Measurements from ENCODE around the gene PRSS57. TPM values are rescaled to one million over a fixed set of nuclear protein-coding genes. Genes with fewer than 3 reads are reported as not detected.
A peak's percentile ranks its signal among the peaks of the same experiment; 100 is the strongest.

Gene PRSS57
- total RNA-seq, 1 donor from 2014 or later, result not detected

DNA sequence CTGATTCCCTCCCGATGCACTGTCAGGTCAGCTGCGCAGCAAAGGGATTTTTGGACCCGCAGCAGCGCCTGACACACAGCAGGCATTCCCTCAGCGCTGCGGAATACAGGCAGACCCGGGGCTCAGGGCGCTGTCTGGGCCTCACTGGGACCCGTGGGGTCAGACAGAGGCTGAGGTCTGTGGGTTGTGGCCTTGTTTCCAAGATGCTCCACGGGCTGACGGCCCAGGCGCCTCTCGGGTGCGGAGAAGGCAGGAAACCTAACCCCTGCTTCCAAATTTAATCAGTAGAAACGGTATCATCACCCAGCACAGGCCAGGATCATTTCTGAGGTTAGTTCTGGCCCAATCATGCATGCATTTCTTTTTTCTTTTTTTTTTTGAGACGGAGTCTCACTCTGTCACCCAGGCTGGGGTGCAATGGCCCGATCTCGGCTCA, 31.6 kb downstream of the PRSS57 start:
- TF ChIP-seq, protein P1, sequence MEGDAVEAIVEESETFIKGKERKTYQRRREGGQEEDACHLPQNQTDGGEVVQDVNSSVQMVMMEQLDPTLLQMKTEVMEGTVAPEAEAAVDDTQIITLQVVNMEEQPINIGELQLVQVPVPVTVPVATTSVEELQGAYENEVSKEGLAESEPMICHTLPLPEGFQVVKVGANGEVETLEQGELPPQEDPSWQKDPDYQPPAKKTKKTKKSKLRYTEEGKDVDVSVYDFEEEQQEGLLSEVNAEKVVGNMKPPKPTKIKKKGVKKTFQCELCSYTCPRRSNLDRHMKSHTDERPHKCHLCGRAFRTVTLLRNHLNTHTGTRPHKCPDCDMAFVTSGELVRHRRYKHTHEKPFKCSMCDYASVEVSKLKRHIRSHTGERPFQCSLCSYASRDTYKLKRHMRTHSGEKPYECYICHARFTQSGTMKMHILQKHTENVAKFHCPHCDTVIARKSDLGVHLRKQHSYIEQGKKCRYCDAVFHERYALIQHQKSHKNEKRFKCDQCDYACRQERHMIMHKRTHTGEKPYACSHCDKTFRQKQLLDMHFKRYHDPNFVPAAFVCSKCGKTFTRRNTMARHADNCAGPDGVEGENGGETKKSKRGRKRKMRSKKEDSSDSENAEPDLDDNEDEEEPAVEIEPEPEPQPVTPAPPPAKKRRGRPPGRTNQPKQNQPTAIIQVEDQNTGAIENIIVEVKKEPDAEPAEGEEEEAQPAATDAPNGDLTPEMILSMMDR (IDR thresholded peaks at IDR 0.05), result no peak
- Mint-ChIP-seq H3K27ac (peak overlapping the region; percentile 85), H3K36me3 (ENCODE audit: low read depth) (peaks cover 3% of the 10 kb centered on the region), H3K4me1 (peaks cover 43% of the 10 kb centered on the region), H3K4me3 (peak overlapping the region; percentile 82), H3K9me3 (no peaks in the 10 kb centered on the region), H3K27me3 (no peaks in the 10 kb centered on the region)
- no peak for ATAC-seq (ENCODE audit: low read depth)
- intact Hi-C loops (cut with micrococcal nuclease), result loop anchor here (1.0 to 10.0 kb wide), 6 partner anchors 17 to 581 kb away; partner anchors contain the start of genes ATP5F1D, BSG, MIDN and POLRMT
- ChIA-PET POLR2A (interaction anchor here (0.7 to 2.3 kb wide), 9 partner anchors 13 to 606 kb away, joined by 3 to 29 read pairs (median 5); partner anchors contain the start of genes BSG, CDC34 and WDR18), CTCF (interaction anchor here (1.4 to 1.9 kb wide), 3 partner anchors 16 to 74 kb away, joined by 4 to 13 read pairs (median 11); no protein-coding TSS in a partner anchor)
- no peak for DNase-seq

DNA sequence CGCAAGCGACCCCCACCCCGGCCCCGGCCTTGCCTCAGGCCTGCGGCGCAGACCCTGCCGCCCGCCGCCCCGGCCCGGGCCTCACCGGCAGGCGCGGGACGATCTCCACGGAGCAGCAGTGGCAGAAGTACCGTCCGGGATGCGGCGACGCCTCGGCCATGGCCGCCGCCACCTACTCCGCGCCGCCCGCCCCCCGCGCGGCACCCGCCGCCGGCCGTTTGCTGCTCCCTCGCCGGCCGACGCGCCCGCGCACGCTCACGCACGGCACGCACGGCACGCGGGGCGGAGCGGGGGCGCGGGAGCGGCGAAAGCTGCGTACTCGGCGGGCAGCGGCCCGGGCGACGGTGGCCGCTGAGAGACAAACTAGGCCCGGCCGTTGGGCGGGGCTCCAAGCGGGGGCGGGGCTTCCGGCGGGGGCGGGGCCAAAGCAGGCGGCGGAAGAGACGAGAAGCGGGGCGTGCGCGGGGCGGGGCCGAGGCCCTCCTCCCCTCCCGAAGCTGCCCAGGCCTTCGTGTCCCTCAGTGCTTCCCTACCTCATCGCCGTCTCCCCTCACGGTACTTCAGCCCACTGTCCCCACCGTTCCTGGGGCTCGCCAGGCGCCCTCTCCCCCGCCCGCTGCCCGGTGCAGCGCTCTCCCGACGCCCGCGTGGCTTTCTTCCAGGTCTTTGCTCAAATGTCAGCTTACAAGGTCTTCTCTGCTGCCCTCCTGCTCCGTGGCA, 32.1 kb downstream of the PRSS57 start, which contains the start of gene RNF126:
RNF126 (minus strand) TSS at position 253 of the 720 bp plus-strand sequence; CDS start at position 160, 93 bp downstream.
- intact Hi-C loops (cut with micrococcal nuclease), result loop anchor here (1.0 to 10.0 kb wide), 7 partner anchors 17 to 582 kb away; partner anchors contain the start of genes ATP5F1D, BSG, MIDN and POLRMT
- peak within 1 kb of the TSS; percentile 96 for H3K27ac Mint-ChIP-seq
- H3K27me3 Mint-ChIP-seq, result no peaks in the 10 kb centered on the region
- TF ChIP-seq, protein P1 (IDR thresholded peaks at IDR 0.05), result no peak
- ATAC-seq (ENCODE audit: low read depth) (peak; percentile 67), DNase-seq (peak; percentile 90)
- no peaks in the 10 kb centered on the region for H3K9me3 Mint-ChIP-seq
- ChIA-PET POLR2A (interaction anchor here (0.6 to 2.3 kb wide), 10 partner anchors 13 to 607 kb away, joined by 3 to 29 read pairs (median 4); partner anchors contain the start of genes BSG, CDC34 and WDR18), CTCF (interaction anchor here (1.4 to 1.9 kb wide), 3 partner anchors 17 to 74 kb away, joined by 4 to 13 read pairs (median 11); no protein-coding TSS in a partner anchor)
- H3K4me3 Mint-ChIP-seq, result peak within 1 kb of the TSS; percentile 95
- H3K4me1 Mint-ChIP-seq, result peaks cover 46% of the 10 kb centered on the region
- H3K36me3 Mint-ChIP-seq (ENCODE audit: low read depth), result peaks cover 3% of the 10 kb centered on the region

DNA sequence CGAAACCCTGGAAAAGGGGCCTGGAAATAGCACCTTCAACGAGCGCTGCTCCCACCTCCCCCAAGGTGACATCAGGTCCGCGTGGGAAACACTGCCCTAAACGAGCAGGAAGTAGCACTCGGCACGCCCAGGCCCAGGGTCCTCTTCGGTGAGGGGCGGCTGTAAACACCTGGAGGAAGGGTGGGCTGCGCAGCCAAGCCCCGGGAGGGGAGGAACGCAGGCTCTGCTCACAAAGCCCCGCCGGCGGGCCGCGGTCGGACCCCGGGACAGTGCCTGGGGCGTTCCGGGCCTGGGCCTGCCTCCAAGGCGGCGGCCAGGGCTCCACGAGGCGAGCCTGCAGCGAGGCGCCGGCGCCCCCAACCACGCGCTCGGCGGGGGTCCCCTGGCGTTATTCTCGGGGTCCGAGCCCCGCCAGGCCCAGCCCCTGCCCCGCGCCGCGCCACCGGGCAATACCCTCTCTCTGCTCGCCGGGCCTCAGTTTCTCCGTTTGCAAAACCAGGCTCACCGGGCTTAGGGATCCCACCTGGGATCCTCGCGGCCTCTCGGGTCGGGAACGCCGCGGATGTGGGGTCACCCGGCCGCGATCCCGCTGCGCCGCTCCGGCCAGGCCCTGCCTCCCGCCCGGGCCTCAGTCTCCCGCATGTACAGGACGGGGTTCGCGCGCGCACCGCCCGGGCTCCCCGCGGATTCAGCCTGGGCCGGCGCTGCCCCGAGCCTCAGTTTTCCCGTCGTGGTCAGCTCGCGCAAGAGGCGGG, 32.9 kb downstream of the PRSS57 start:
- peaks cover 48% of the 10 kb centered on the region for H3K4me1 Mint-ChIP-seq
- peak overlapping the region; percentile 95 for H3K4me3 Mint-ChIP-seq
- peak; percentile 18 for ATAC-seq (ENCODE audit: low read depth)
- ChIA-PET CTCF (interaction anchor here (1.4 to 1.9 kb wide), 2 partner anchors 72 to 75 kb away, joined by 4 to 13 read pairs; no protein-coding TSS in a partner anchor), POLR2A (interaction anchor here (0.6 to 3.2 kb wide), 9 partner anchors 13 to 607 kb away, joined by 3 to 29 read pairs (median 5); partner anchors contain the start of genes BSG, CDC34 and WDR18)
- TF ChIP-seq, protein P1 (IDR thresholded peaks at IDR 0.05), result no peak
- H3K27ac Mint-ChIP-seq, result peak overlapping the region; percentile 96
- DNase-seq, result peak; percentile 62
- H3K36me3 Mint-ChIP-seq (ENCODE audit: low read depth), result peaks cover 3% of the 10 kb centered on the region
- H3K27me3 Mint-ChIP-seq, result no peaks in the 10 kb centered on the region
- no peaks in the 10 kb centered on the region for H3K9me3 Mint-ChIP-seq
- intact Hi-C loops (cut with micrococcal nuclease), result loop anchor here (1.0 to 10.0 kb wide), 4 partner anchors 48 to 582 kb away; partner anchors contain the start of genes ATP5F1D, MIDN and PTBP1

DNA sequence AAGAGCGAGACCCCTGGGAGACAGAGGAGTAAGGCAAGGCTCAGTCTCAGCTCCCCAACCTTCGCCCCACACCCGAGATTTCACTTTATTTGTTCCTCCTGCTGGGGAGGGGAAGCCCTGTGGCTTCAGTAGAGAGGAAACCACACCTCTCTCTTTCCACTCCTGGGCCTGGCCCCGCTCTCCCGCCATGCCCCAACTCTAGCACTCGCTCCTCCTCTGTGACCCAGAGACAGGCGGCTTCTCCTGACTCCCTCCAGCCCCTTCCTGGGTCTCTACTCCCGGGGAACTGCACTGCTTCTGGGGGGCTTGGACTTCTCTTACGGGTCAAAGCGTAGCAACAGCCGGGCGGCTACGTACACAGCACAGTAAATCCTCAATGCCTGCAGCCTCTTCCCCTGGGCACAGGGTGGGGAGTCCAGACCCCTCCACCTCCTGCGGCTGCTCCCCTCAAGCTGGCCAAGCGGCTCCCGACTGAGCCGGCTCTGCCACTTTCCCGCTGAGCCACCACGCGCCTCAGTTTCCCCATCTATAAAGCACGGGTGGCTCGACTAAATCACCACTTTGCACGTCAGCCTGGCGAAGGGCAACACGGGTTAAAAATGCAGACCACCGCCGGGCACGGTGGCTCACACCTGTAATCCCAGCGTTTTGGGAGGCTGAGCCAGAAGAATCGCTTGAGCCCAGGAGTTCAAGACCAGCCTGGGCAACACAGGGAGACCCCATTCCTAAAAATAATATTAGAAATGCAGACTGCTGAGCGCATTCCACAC, 33.6 kb downstream of the PRSS57 start:
- Mint-ChIP-seq H3K27me3 (no peaks in the 10 kb centered on the region), H3K4me1 (peaks cover 50% of the 10 kb centered on the region), H3K27ac (peak overlapping the region; percentile 96), H3K36me3 (ENCODE audit: low read depth) (peaks cover 7% of the 10 kb centered on the region), H3K4me3 (peak overlapping the region; percentile 95), H3K9me3 (no peaks in the 10 kb centered on the region)
- DNase-seq, result no peak
- CTCF ChIA-PET, result no interaction called here
- intact Hi-C loops (cut with micrococcal nuclease), result loop anchor here (1.0 to 10.0 kb wide), 7 partner anchors 18 to 583 kb away; partner anchors contain the start of genes ATP5F1D, CDC34, MIDN and PTBP1
- POLR2A ChIA-PET, result interaction anchor here (1.2 to 3.2 kb wide), 9 partner anchors 13 to 607 kb away, joined by 4 to 21 read pairs (median 5); partner anchors contain the start of genes CIRBP and POLRMT
- TF ChIP-seq, protein P1 (IDR thresholded peaks at IDR 0.05), result no peak
- peak; percentile 35 for ATAC-seq (ENCODE audit: low read depth)

Data from activated B cell treated with CpG ODN at 0.5 μM for 24 hours (primary cell).